H1 (cell line): ENCODE results near the gene LILRA1.
"Not testable (repeated sequence)": the region's sequence is repeated elsewhere in the genome, so short reads cannot be mapped to it uniquely, and the experiment has no call there.

ENCODE experiments used
- BACH1 ChIP-seq: IDR thresholded peaks from 2 replicates; pipeline ENCODE4 v1.6.1; 2012; ENCODE audit warnings: low read length, improper control_type of control experiment
- EZH2 ChIP-seq: fragments of 200-600 bp; sonication (generic); IDR thresholded peaks from 2 replicates; pipeline ENCODE4 v1.7.1; 2012; ENCODE audit warnings: low read depth, mild to moderate bottlenecking, moderate library complexity, low read length, inconsistent platforms; ENCODE audit not compliant: severe bottlenecking
- PHF8 ChIP-seq: fragments of 200-600 bp; sonication (generic); conservative IDR thresholded peaks from 2 replicates; pipeline ENCODE4 v1.7.1; 2012; ENCODE audit warnings: low read depth, mild to moderate bottlenecking, inconsistent platforms, low read length, moderate library complexity
- SP2 ChIP-seq: IDR thresholded peaks from 2 replicates; pipeline ENCODE4 v1.6.1; 2012; ENCODE audit warnings: mild to moderate bottlenecking, low read length, inconsistent platforms

DNA sequence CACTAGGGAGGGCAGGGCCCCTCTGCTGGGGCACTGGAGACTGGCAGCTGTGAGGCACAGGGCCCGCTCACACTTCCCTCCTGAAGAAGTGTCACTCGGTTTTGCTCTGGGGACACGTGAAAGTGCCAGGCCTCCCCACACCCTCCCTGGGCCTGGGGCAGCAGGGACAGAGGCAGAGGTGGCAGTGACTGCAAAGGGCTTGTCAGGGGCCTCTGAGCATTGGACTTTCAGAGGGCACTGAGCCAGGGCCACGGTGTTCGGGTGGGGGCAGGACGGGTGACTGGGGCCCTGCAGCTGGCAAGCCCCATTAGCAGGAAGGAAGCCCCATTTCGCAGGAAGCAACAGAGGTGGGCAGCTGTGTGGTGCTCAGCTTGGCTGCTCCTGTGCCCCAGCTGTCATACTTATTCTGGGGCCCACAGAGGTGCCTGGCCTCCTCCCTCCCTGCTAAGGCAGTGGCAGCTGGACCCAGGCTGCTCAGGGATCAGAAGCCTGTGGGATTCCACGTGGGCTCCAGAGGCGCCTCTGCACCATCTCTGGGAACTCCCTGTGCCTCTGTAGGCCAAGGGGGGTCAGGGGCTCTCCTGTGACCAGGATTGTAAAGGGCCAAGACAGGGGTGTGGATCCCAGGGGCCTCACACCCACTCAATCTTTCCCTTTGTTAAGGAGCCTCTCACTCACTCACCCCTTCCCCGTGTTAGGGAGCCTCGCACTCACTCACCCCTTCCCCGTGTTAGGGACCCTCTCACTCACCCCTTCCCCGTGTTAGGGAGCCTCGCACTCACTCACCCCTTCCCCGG lies 31.7 kb downstream of the LILRA1 start:
- not testable (repeated sequence) for TF ChIP-seq EZH2, SP2, BACH1, PHF8
